ENCODE measurements around the gene ORC3. TPM values are rescaled to one million over a fixed set of nuclear protein-coding genes. Genes with fewer than 3 reads are reported as not detected.
"Not testable (repeated sequence)": the region's sequence is repeated elsewhere in the genome, so short reads cannot be mapped to it uniquely, and the experiment has no call there.

Gene ORC3
- total RNA-seq, 3 donors from 2014 or later (not counting 1 experiment from before 2014, with no cell fraction given) = 13.1 to 13.4 (median 13.3) TPM

- Mint-ChIP-seq H3K4me1 (peaks cover 59 to 66% of the 10 kb centered on the region in 2 donors), H3K36me3 (no peaks in the 10 kb centered on the region), H3K27me3 (ENCODE audit: low read depth in 2 of 2) (no peaks in the 10 kb centered on the region), H3K9me3 (no peaks in the 10 kb centered on the region), H3K27ac (no peak overlapping the region), H3K4me3 (no peak overlapping the region)
- peaks cover 18% of the 10 kb centered on the region for H3K4me1 ChIP-seq (ENCODE audit: control insufficient read depth, insufficient read depth, low read length)
- H3K27me3 ChIP-seq (ENCODE audit: control insufficient read depth, insufficient read depth, low read length) = no peaks in the 10 kb centered on the region
- no peak overlapping the region for H3K4me3 ChIP-seq (ENCODE audit: low read length)
- WGBS (ENCODE audit: insufficient coverage) = 92% methylated on average over 3 of the region's 3 CpGs
- intact Hi-C loops (cut with micrococcal nuclease) = no loop called here
- H3K36me3 ChIP-seq (ENCODE audit: control insufficient read depth, insufficient read depth, low read length) = peaks cover 2% of the 10 kb centered on the region
- DNase-seq = no peak
- TF ChIP-seq, protein P1, sequence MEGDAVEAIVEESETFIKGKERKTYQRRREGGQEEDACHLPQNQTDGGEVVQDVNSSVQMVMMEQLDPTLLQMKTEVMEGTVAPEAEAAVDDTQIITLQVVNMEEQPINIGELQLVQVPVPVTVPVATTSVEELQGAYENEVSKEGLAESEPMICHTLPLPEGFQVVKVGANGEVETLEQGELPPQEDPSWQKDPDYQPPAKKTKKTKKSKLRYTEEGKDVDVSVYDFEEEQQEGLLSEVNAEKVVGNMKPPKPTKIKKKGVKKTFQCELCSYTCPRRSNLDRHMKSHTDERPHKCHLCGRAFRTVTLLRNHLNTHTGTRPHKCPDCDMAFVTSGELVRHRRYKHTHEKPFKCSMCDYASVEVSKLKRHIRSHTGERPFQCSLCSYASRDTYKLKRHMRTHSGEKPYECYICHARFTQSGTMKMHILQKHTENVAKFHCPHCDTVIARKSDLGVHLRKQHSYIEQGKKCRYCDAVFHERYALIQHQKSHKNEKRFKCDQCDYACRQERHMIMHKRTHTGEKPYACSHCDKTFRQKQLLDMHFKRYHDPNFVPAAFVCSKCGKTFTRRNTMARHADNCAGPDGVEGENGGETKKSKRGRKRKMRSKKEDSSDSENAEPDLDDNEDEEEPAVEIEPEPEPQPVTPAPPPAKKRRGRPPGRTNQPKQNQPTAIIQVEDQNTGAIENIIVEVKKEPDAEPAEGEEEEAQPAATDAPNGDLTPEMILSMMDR (IDR thresholded peaks at IDR 0.05) = no peak
- no peak overlapping the region for H3K27ac ChIP-seq (ENCODE audit: low read length)
- H3K9me3 ChIP-seq (ENCODE audit: control insufficient read depth, insufficient read depth, low read length) = no peaks in the 10 kb centered on the region
- ATAC-seq = no peak
Measured at GRCh38 chr6:87690441-87690840, 100.5 kb downstream of the ORC3 start.

DNA sequence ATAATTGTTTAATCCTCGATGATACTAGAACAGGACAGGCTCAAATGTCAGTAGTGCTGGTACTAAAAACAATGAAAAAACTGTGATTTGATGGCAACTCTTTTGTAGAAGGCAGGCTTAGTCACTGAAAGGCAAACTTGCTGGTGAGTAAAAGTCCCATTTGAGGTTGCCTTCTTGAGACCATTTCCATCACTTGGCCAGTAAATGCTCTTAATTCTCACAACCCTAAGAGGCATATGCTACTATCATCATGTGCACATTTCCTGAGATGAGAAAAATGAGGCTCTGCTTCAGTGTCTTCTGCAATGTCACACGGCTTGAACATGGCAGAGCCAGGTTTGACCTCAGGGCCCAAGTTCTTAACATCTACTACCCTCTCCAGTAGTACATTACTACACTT lies 102.2 kb downstream of the ORC3 start:
- ATAC-seq = peak in 2 of 3 donors; percentile 18 to 22
- Mint-ChIP-seq H3K4me1 (peaks cover 54 to 63% of the 10 kb centered on the region in 2 donors), H3K4me3 (no peak overlapping the region), H3K27ac (peak overlapping the region; percentile 29 to 78), H3K36me3 (no peaks in the 10 kb centered on the region), H3K9me3 (no peaks in the 10 kb centered on the region), H3K27me3 (ENCODE audit: low read depth in 2 of 2) (no peaks in the 10 kb centered on the region)
- H3K27me3 ChIP-seq (ENCODE audit: control insufficient read depth, insufficient read depth, low read length) = no peaks in the 10 kb centered on the region
- peaks cover 21% of the 10 kb centered on the region for H3K4me1 ChIP-seq (ENCODE audit: control insufficient read depth, insufficient read depth, low read length)
- DNase-seq = no peak
- TF ChIP-seq, protein P1 (IDR thresholded peaks at IDR 0.05) = no peak
- H3K27ac ChIP-seq (ENCODE audit: low read length) = no peak overlapping the region
- H3K9me3 ChIP-seq (ENCODE audit: control insufficient read depth, insufficient read depth, low read length) = no peaks in the 10 kb centered on the region
- 76% methylated on average over 2 of the region's 2 CpGs for WGBS (ENCODE audit: insufficient coverage)
- H3K4me3 ChIP-seq (ENCODE audit: low read length) = no peak overlapping the region
- peaks cover 2% of the 10 kb centered on the region for H3K36me3 ChIP-seq (ENCODE audit: control insufficient read depth, insufficient read depth, low read length)
- intact Hi-C loops (cut with micrococcal nuclease) = no loop called here

DNA sequence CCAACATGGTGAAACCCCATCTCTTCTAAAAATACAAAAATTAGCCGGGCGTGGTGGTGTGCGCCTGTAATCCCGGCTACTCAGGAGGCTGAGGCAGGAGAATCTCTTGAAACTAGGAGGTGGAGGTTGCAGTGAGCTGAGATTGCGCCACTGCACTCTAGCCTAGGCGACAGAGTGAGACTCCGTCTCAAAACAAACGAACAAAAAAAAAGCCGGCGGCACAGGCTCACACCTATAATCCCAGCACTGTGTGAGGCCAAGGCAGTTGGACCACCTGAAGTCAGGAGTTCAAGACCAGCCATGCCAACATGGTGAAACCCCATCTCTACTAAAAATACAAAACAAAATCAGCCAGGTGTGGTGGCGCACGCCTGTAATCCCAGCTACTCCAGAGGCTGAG lies 106.9 kb downstream of the ORC3 start:
- H3K9me3 ChIP-seq (ENCODE audit: control insufficient read depth, insufficient read depth, low read length); ATAC-seq; H3K4me3 ChIP-seq (ENCODE audit: low read length); DNase-seq; H3K27me3 Mint-ChIP-seq (ENCODE audit: low read depth in 2 of 2); H3K27me3 ChIP-seq (ENCODE audit: control insufficient read depth, insufficient read depth, low read length); H3K9me3 Mint-ChIP-seq; H3K36me3 ChIP-seq (ENCODE audit: control insufficient read depth, insufficient read depth, low read length); H3K27ac ChIP-seq (ENCODE audit: low read length); H3K36me3 Mint-ChIP-seq; intact Hi-C loops (cut with micrococcal nuclease): not testable (repeated sequence)
- 95% methylated on average over 12 of the region's 12 CpGs for WGBS (ENCODE audit: insufficient coverage)
- H3K4me1 Mint-ChIP-seq = peaks cover 75 to 79% of the 10 kb centered on the region in 2 donors
- peaks cover 12% of the 10 kb centered on the region for H3K4me1 ChIP-seq (ENCODE audit: control insufficient read depth, insufficient read depth, low read length)
- peak overlapping the region; percentile 99 for H3K4me3 Mint-ChIP-seq
- H3K27ac Mint-ChIP-seq = peak overlapping the region in 1 of 2 donors; percentile 98

- H3K4me3 ChIP-seq (ENCODE audit: low read length) = peak overlapping the region; percentile 87
- 48% methylated on average over 5 of the region's 8 CpGs for WGBS (ENCODE audit: insufficient coverage)
- H3K27ac Mint-ChIP-seq = peak overlapping the region; percentile 94 to 98
- H3K36me3 ChIP-seq (ENCODE audit: control insufficient read depth, insufficient read depth, low read length) = no peaks in the 10 kb centered on the region
- no peaks in the 10 kb centered on the region for H3K9me3 Mint-ChIP-seq
- H3K4me1 Mint-ChIP-seq = peaks cover 74 to 77% of the 10 kb centered on the region in 2 donors
- H3K27ac ChIP-seq (ENCODE audit: low read length) = peak overlapping the region; percentile 61
- DNase-seq (peak in 1 of 2 donors; percentile 25), ATAC-seq (no peak)
- H3K27me3 Mint-ChIP-seq (ENCODE audit: low read depth in 2 of 2) = no peaks in the 10 kb centered on the region
- intact Hi-C loops (cut with micrococcal nuclease) = no loop called here
- peak overlapping the region; percentile 99 for H3K4me3 Mint-ChIP-seq
- H3K4me1 ChIP-seq (ENCODE audit: control insufficient read depth, insufficient read depth, low read length) = peaks cover 8% of the 10 kb centered on the region
- H3K27me3 ChIP-seq (ENCODE audit: control insufficient read depth, insufficient read depth, low read length) = no peaks in the 10 kb centered on the region
- no peaks in the 10 kb centered on the region for H3K9me3 ChIP-seq (ENCODE audit: control insufficient read depth, insufficient read depth, low read length)
- TF ChIP-seq, protein P1 (IDR thresholded peaks at IDR 0.05) = no peak
- H3K36me3 Mint-ChIP-seq = no peaks in the 10 kb centered on the region
Measured at GRCh38 chr6:87697581-87698546, 107.9 kb downstream of the ORC3 start.

All from natural killer cell (primary cell).